HCT116 (cell line): ENCODE measurements around the gene RAP1GAP2. TPM values are rescaled to one million over a fixed set of nuclear protein-coding genes. Genes with fewer than 3 reads are reported as not detected.

Experiments
- ATAC-seq: fragments of 200-7000 bp; cut with Tn5 transposase; 2 replicates; pipeline ENCODE4 v1.9.1; 2020; ENCODE audit warnings: mild to moderate bottlenecking, moderate library complexity
- BruUV-seq: library from RNA; stranded (reverse); fragments of 400-500 nt; replicated peaks from 2 replicates; lab custom pipeline; 2021; lab: Mats Ljungman, UMichigan
- CTCF ChIA-PET: fragments of 300-600 bp; sonication (Branson Sonifier 250); formaldehyde crosslinking; loops from one replicate; lab custom pipeline; 2021; ENCODE audit warnings: antibody characterized with exemption; lab: Charles Lee
- POLR2A ChIA-PET: fragments of 300-600, 350-600 bp; sonication (Branson Sonifier 250); formaldehyde crosslinking; loops from one replicate; lab custom pipeline; 2021; ENCODE audit warnings: antibody characterized with exemption; lab: Charles Lee
- RAD21 ChIA-PET, 2 experiments: fragments of 300-600 bp; sonication (Branson Sonifier 250); formaldehyde crosslinking; loops; one replicate each; lab custom pipeline; 2023; ENCODE audit warnings: low total read pairs in 2 of 2; ENCODE audit not compliant: uncharacterized antibody in 2 of 2, unreplicated experiment in 2 of 2, low non-redundant PET in 1 of 2; lab: Charles Lee
- DNase-seq: peaks from one replicate; pipeline ENCODE4 v3.0.0-alpha.2; 2010; ENCODE audit warnings: low read depth, low spot score
- H2AFZ ChIP-seq: fragments of 200-600 bp; shearing (Covaris generic), sonication (generic); 2 replicates; pipeline ENCODE4 v1.6.1; 2017; ENCODE audit warnings: low read depth, mixed run types, mixed read lengths, antibody characterized with exemption, low read length; ENCODE audit not compliant: poor library complexity, severe bottlenecking
- H3K27ac ChIP-seq: 2 replicates; pipeline ENCODE4 v1.5.1; 2012; ENCODE audit warnings: low read depth, low read length
- H3K27me3 ChIP-seq: fragments of 200-600 bp; sonication (generic); 2 replicates; pipeline ENCODE4 v1.6.1; 2016; ENCODE audit warnings: mixed run types, low read length, mixed read lengths; ENCODE audit not compliant: insufficient read depth
- H3K36me3 ChIP-seq, 2 experiments: fragments of 200-500 bp in 1 of 2; fragments of 200-600 bp in 1 of 2; sonication (Bioruptor generic) in 1 of 2; sonication (generic) in 1 of 2; 2 replicates each; pipeline versions ENCODE4 v1.5.1 to v1.6.1; 2014 to 2016; ENCODE audit warnings: low read length in 2 of 2, inconsistent platforms in 1 of 2, mixed read lengths in 1 of 2, mixed run types in 1 of 2; ENCODE audit not compliant: insufficient read depth in 2 of 2, control insufficient read depth in 1 of 2
- H3K4me1 ChIP-seq, 2 experiments: fragments of 200-600 bp in 1 of 2; sonication (generic) in 1 of 2; 2 replicates each; pipeline versions ENCODE4 v1.5.1 to v1.6.1; 2012 to 2017; ENCODE audit warnings: low read length in 2 of 2, inconsistent platforms in 1 of 2, mild to moderate bottlenecking in 1 of 2, mixed read lengths in 1 of 2, mixed run types in 1 of 2, moderate library complexity in 1 of 2; ENCODE audit not compliant: insufficient read depth in 2 of 2, control insufficient read depth in 1 of 2
- H3K4me2 ChIP-seq: fragments of 200-600 bp; sonication (generic); 2 replicates; pipeline ENCODE4 v1.6.1; 2017; ENCODE audit warnings: mixed run types, low read length, mixed read lengths
- H3K4me3 ChIP-seq, 2 experiments: fragments of 200-600 bp in 1 of 2; sonication (generic) in 1 of 2; replicated peaks in 1 of 2; 2 replicates each; pipeline ENCODE4 v1.5.1; 2011 to 2016; ENCODE audit warnings: low read length in 2 of 2, control low read depth in 1 of 2, low read depth in 1 of 2, mild to moderate bottlenecking in 1 of 2, mixed read lengths in 1 of 2, mixed run types in 1 of 2
- H3K79me2 ChIP-seq: fragments of 200-600 bp; sonication (generic); 2 replicates; pipeline ENCODE4 v1.6.1; 2017; ENCODE audit warnings: mild to moderate bottlenecking, mixed run types, low read length, moderate library complexity, mixed read lengths; ENCODE audit not compliant: insufficient read depth
- H3K9ac ChIP-seq: fragments of 200-600 bp; sonication (generic); 2 replicates; pipeline ENCODE4 v1.6.1; 2016; ENCODE audit warnings: low read length, mixed read lengths
- H3K9me2 ChIP-seq: fragments of 200-600 bp; sonication (generic), shearing (Covaris generic); 2 replicates; pipeline ENCODE4 v1.6.1; 2017; ENCODE audit warnings: mixed run types, mild to moderate bottlenecking, moderate library complexity; ENCODE audit not compliant: insufficient read depth
- H3K9me3 ChIP-seq, 2 experiments: fragments of 200-500 bp in 1 of 2; fragments of 200-600 bp in 1 of 2; sonication (Bioruptor generic) in 1 of 2; sonication (generic) in 1 of 2; 2 replicates each; pipeline ENCODE4 v1.6.1; 2014 to 2017; ENCODE audit warnings: low read length in 2 of 2, mixed read lengths in 2 of 2, inconsistent platforms in 1 of 2, low read depth in 1 of 2, mild to moderate bottlenecking in 1 of 2, mixed run types in 1 of 2, moderate library complexity in 1 of 2; ENCODE audit not compliant: control insufficient read depth in 1 of 2, insufficient read depth in 1 of 2
- H4K20me1 ChIP-seq: fragments of 200-600 bp; sonication (generic), shearing (Covaris generic); 2 replicates; pipeline ENCODE4 v1.6.1; 2017; ENCODE audit warnings: mixed run types, mild to moderate bottlenecking, moderate library complexity; ENCODE audit not compliant: insufficient read depth
- CEBPB ChIP-seq: IDR thresholded peaks from 2 replicates; pipeline ENCODE4 v1.6.1; 2012; ENCODE audit warnings: low read depth
- EGR1 ChIP-seq: IDR thresholded peaks from 2 replicates; pipeline ENCODE4 v1.6.1; 2012; ENCODE audit warnings: low read depth
- POLR2A ChIP-seq: IDR thresholded peaks from 2 replicates; pipeline ENCODE4 v1.7.0; 2011; ENCODE audit warnings: borderline replicate concordance; ENCODE audit not compliant: insufficient read depth, insufficient read length; ENCODE audit errors: extremely low read depth
- RAD21 ChIP-seq: IDR thresholded peaks from 2 replicates; pipeline ENCODE4 v1.6.1; 2012; ENCODE audit warnings: low read depth, mild to moderate bottlenecking
- SP1 ChIP-seq: IDR thresholded peaks from 2 replicates; pipeline ENCODE4 v1.6.1; 2012; ENCODE audit warnings: low read depth
- SRF ChIP-seq: IDR thresholded peaks from 2 replicates; pipeline ENCODE4 v1.6.1; 2012; ENCODE audit warnings: low read depth
- YY1 ChIP-seq: IDR thresholded peaks from 2 replicates; pipeline ENCODE4 v1.6.1; 2011; ENCODE audit warnings: low read length, low read depth, moderate library complexity, mild to moderate bottlenecking; ENCODE audit not compliant: insufficient replicate concordance; ENCODE audit errors: extremely low read depth
- ZFX ChIP-seq: fragments of 450-650 bp; IDR thresholded peaks from 2 replicates; pipeline ENCODE4 v1.6.1; 2017
- ZNF274 ChIP-seq: fragments of 200-500 bp; sonication (Bioruptor generic); IDR thresholded peaks from 2 replicates; pipeline ENCODE4 v1.6.1; 2014; ENCODE audit warnings: mild to moderate bottlenecking, low read depth, low read length, inconsistent platforms
- intact Hi-C: fragments of 100-400 bp; cut with micrococcal nuclease; formaldehyde crosslinking; loops from 2 replicates; pipeline ENCODE4 v1.10.0; 2022
- total RNA-seq: library from RNA; stranded (reverse); gene quantifications from one replicate; pipeline ENCODE4 v1.2.1, GENCODE V29; 2021; ENCODE audit not compliant: unreplicated experiment
- TF ChIP-seq, protein P1 (sequence below): IDR thresholded peaks from 2 replicates; pipeline ENCODE4 v1.6.1; 2012
- TF ChIP-seq, protein P2 (sequence below), 3 experiments: fragments of 200-600 bp in 1 of 3; sonication (generic) in 1 of 3; IDR thresholded peaks in 2 of 3; conservative IDR thresholded peaks in 1 of 3; 2 replicates each; pipeline ENCODE4 v1.5.1; 2012 to 2017; ENCODE audit warnings: low read depth in 2 of 3, low read length in 2 of 3, antibody characterized with exemption in 1 of 3, borderline replicate concordance in 1 of 3, control low read depth in 1 of 3, mild to moderate bottlenecking in 1 of 3, mixed read lengths in 1 of 3, mixed run types in 1 of 3, moderate library complexity in 1 of 3; ENCODE audit not compliant: insufficient read depth in 1 of 3
- TF ChIP-seq, protein P3 (sequence below): IDR thresholded peaks from 2 replicates; pipeline ENCODE4 v1.6.1; 2012
- TF ChIP-seq, protein P4 (sequence below): IDR thresholded peaks from 2 replicates; pipeline ENCODE4 v1.6.1; 2011; ENCODE audit warnings: mild to moderate bottlenecking, low read length, moderate library complexity; ENCODE audit not compliant: insufficient replicate concordance; ENCODE audit errors: extremely low read depth

The RAP1GAP2 gene
- total RNA-seq, 1 experiment from 2014 or later, result 54.6 TPM

DNA sequence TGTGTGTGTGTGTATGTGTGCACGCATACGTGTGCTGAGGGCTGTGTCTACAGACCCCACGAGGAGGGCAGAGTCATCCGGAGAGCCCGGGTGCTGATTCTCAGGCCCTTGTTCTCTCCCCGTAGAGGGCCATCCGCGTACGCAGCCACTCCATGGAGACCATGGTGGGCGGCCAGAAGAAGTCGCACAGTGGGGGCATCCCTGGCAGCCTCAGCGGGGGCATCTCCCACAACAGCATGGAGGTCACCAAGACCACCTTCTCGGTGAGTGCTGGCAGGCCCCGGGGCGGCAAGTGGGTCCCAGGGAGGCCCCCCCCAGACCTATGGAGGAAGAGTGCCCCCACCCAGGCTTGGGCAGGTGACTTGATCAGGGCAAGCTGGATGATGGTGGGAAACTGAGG, 221.7 kb downstream of the RAP1GAP2 start:
- POLR2A ChIA-PET, result no interaction called here
- RAD21 ChIA-PET, result no interaction called here
- H3K27me3 ChIP-seq, result no peaks in the 10 kb centered on the region
- intact Hi-C loops, result no loop called here
- no peak for TF ChIP-seq EGR1
- TF ChIP-seq, protein P1, sequence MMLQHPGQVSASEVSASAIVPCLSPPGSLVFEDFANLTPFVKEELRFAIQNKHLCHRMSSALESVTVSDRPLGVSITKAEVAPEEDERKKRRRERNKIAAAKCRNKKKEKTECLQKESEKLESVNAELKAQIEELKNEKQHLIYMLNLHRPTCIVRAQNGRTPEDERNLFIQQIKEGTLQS, result no peak
- TF ChIP-seq, protein P2, sequence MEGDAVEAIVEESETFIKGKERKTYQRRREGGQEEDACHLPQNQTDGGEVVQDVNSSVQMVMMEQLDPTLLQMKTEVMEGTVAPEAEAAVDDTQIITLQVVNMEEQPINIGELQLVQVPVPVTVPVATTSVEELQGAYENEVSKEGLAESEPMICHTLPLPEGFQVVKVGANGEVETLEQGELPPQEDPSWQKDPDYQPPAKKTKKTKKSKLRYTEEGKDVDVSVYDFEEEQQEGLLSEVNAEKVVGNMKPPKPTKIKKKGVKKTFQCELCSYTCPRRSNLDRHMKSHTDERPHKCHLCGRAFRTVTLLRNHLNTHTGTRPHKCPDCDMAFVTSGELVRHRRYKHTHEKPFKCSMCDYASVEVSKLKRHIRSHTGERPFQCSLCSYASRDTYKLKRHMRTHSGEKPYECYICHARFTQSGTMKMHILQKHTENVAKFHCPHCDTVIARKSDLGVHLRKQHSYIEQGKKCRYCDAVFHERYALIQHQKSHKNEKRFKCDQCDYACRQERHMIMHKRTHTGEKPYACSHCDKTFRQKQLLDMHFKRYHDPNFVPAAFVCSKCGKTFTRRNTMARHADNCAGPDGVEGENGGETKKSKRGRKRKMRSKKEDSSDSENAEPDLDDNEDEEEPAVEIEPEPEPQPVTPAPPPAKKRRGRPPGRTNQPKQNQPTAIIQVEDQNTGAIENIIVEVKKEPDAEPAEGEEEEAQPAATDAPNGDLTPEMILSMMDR (IDR thresholded peaks at IDR 0.05 in 2 of 3, conservative IDR thresholded peaks at IDR 0.05 in 1 of 3; ENCODE audit: borderline replicate concordance in 1 of 3, insufficient read depth in 1 of 3, low read depth in 2 of 3, low read length in 2 of 3), result no peak
- TF ChIP-seq CEBPB, result no peak
- TF ChIP-seq RAD21, result no peak
- TF ChIP-seq, protein P3, sequence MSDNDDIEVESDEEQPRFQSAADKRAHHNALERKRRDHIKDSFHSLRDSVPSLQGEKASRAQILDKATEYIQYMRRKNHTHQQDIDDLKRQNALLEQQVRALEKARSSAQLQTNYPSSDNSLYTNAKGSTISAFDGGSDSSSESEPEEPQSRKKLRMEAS, result no peak
- no peak for TF ChIP-seq SP1
- TF ChIP-seq, protein P4, sequence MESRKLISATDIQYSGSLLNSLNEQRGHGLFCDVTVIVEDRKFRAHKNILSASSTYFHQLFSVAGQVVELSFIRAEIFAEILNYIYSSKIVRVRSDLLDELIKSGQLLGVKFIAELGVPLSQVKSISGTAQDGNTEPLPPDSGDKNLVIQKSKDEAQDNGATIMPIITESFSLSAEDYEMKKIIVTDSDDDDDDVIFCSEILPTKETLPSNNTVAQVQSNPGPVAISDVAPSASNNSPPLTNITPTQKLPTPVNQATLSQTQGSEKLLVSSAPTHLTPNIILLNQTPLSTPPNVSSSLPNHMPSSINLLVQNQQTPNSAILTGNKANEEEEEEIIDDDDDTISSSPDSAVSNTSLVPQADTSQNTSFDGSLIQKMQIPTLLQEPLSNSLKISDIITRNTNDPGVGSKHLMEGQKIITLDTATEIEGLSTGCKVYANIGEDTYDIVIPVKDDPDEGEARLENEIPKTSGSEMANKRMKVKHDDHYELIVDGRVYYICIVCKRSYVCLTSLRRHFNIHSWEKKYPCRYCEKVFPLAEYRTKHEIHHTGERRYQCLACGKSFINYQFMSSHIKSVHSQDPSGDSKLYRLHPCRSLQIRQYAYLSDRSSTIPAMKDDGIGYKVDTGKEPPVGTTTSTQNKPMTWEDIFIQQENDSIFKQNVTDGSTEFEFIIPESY, result no peak
- no peak for TF ChIP-seq SRF
- no peak for TF ChIP-seq POLR2A
- TF ChIP-seq ZFX, result no peak
- TF ChIP-seq YY1, result no peak
- TF ChIP-seq ZNF274, result no peak
- CTCF ChIA-PET, result no interaction called here
- peaks cover 22 to 46% of the 10 kb centered on the region in 2 experiments for H3K36me3 ChIP-seq
- ATAC-seq (no peak), DNase-seq (no peak)
- H3K79me2 ChIP-seq, result peaks cover 2% of the 10 kb centered on the region; the same call in 1 of the 2 replicates
- no peak overlapping the region for H3K27ac ChIP-seq
- no peak overlapping the region for H3K4me2 ChIP-seq
- H3K9me2 ChIP-seq, result no peaks in the 10 kb centered on the region
- no peak overlapping the region for H2AFZ ChIP-seq
- H3K9ac ChIP-seq, result no peak overlapping the region
- BruUV-seq, result no TSS peak
- H3K9me3 ChIP-seq, result 0 out of 4 replicates have a peak, but pooled peaks cover 2 to 3% of the 10 kb centered on the region in 2 experiments
- H3K4me1 ChIP-seq, result peaks cover 0 to 15% of the 10 kb centered on the region in 2 experiments; a peak in 2 of 4 replicates
- H3K4me3 ChIP-seq, result no peak overlapping the region
- no peaks in the 10 kb centered on the region for H4K20me1 ChIP-seq
